ENCODE results near the gene CWC25.

- TF ChIP-seq CTCF (conservative IDR thresholded peaks at IDR 0.05 in 1 of 2, IDR thresholded peaks at IDR 0.05 in 1 of 2; ENCODE audit: extremely low read depth in 1 of 2, insufficient read depth in 1 of 2, low read depth in 1 of 2, low read length in 2 of 2) (no peak), EZH2 (IDR thresholded peaks at IDR 0.05; ENCODE audit: borderline replicate concordance, low read length) (no peak)
These were observed 36.3 kb upstream of the CWC25 start for GRCh38 chr17:38861399-38861843.

Data from mammary epithelial cell (primary cell).